H1 (cell line): ENCODE measurements around the gene GRAMD1B. TPM values are rescaled to one million over a fixed set of nuclear protein-coding genes. Genes with fewer than 3 reads are reported as not detected.

Experiments used
- CTCF ChIA-PET: fragments of 300-600 bp; sonication (Branson Sonifier 250); formaldehyde crosslinking; loops from one replicate; lab custom pipeline; 2021; ENCODE audit not compliant: partially characterized antibody; lab: Charles Lee
- POLR2A ChIA-PET: fragments of 300-600 bp; sonication (Branson Sonifier 250); formaldehyde crosslinking; loops from one replicate; lab custom pipeline; 2021; ENCODE audit warnings: inconsistent platforms; ENCODE audit not compliant: partially characterized antibody; lab: Charles Lee
- DNase-seq, 2 experiments: peaks; one replicate each; pipeline versions ENCODE4 v3.0.0 to v3.0.0-alpha.2; 2010 to 2022; ENCODE audit warnings: low spot score in 2 of 2, low read depth in 1 of 2, mixed read lengths in 1 of 2
- FAIRE-seq: peaks from 2 replicates; lab custom pipeline; 2011; peaks lifted over from hg19 to GRCh38; lab: Jason Lieb, UNC
- H2AFZ ChIP-seq: 2 replicates; pipeline ENCODE4 v1.8.1; 2012; ENCODE audit warnings: low read length, inconsistent platforms
- H2AK5ac ChIP-seq: 2 replicates; pipeline ENCODE4 v1.6.1; 2013; ENCODE audit warnings: low read depth, low read length
- H2BK120ac ChIP-seq: replicated peaks from 2 replicates; pipeline ENCODE3; 2013; ENCODE audit warnings: low read depth, low read length, inconsistent platforms
- H2BK12ac ChIP-seq: 2 replicates; pipeline ENCODE4 v1.6.1; 2013; ENCODE audit warnings: low read depth, low read length
- H2BK15ac ChIP-seq: 2 replicates; pipeline ENCODE4 v1.6.1; 2013; ENCODE audit warnings: low read length
- H2BK20ac ChIP-seq: 2 replicates; pipeline ENCODE4 v1.6.1; 2013; ENCODE audit warnings: low read length
- H2BK5ac ChIP-seq: 2 replicates; pipeline ENCODE4 v1.6.1; 2013; ENCODE audit warnings: low read depth, low read length
- H3K14ac ChIP-seq: 2 replicates; pipeline ENCODE4 v1.6.1; 2013; ENCODE audit warnings: inconsistent platforms; ENCODE audit not compliant: insufficient read length
- H3K18ac ChIP-seq: 2 replicates; pipeline ENCODE4 v1.6.1; 2013; ENCODE audit warnings: low read length; ENCODE audit errors: extremely low read depth
- H3K23ac ChIP-seq: 2 replicates; pipeline ENCODE4 v1.6.1; 2013; ENCODE audit warnings: inconsistent platforms; ENCODE audit not compliant: insufficient read length
- H3K23me2 ChIP-seq: 2 replicates; pipeline ENCODE4 v1.6.1; 2013; ENCODE audit warnings: low read depth, low read length
- H3K27ac ChIP-seq: 2 replicates; pipeline ENCODE4 v1.6.1; 2011; ENCODE audit warnings: low read depth, low read length, inconsistent platforms
- H3K27me3 ChIP-seq, 4 experiments: replicated peaks in 1 of 4; 1 replicate in 1 of 4; 2 replicates in 3 of 4; pipeline versions ENCODE4 v1.6.1 to v1.8.1; 2011 to 2013; ENCODE audit warnings: low read length in 3 of 4, mild to moderate bottlenecking in 3 of 4, inconsistent platforms in 2 of 4, mixed read lengths in 2 of 4, moderate library complexity in 1 of 4; ENCODE audit not compliant: control insufficient read depth in 3 of 4, insufficient read depth in 3 of 4; ENCODE audit errors: extremely low read depth in 1 of 4
- H3K36me3 ChIP-seq, 4 experiments: 2 replicates each; pipeline versions ENCODE4 v1.6.1 to v1.8.1; 2011 to 2013; ENCODE audit warnings: mild to moderate bottlenecking in 4 of 4, low read length in 3 of 4, moderate library complexity in 2 of 4, control low read depth in 1 of 4, inconsistent platforms in 1 of 4; ENCODE audit not compliant: insufficient read depth in 4 of 4, control insufficient read depth in 2 of 4
- H3K4ac ChIP-seq: replicated peaks from 2 replicates; pipeline ENCODE3; 2013; ENCODE audit warnings: low read length, low read depth, mixed read lengths, inconsistent platforms; ENCODE audit not compliant: insufficient read length
- H3K4me1 ChIP-seq, 4 experiments: replicated peaks in 1 of 4; 1 replicate in 1 of 4; 2 replicates in 3 of 4; pipeline versions ENCODE4 v1.6.1 to v1.8.1; 2011 to 2013; ENCODE audit warnings: low read length in 3 of 4, inconsistent platforms in 2 of 4, mixed read lengths in 1 of 4; ENCODE audit not compliant: insufficient read depth in 4 of 4, control insufficient read depth in 3 of 4
- H3K4me2 ChIP-seq, 2 experiments: 2 replicates each; pipeline versions ENCODE4 v1.6.1 to v1.8.1; 2011 to 2013; ENCODE audit warnings: low read depth in 2 of 2, low read length in 2 of 2, control low read depth in 1 of 2, inconsistent platforms in 1 of 2, mild to moderate bottlenecking in 1 of 2; ENCODE audit not compliant: insufficient read depth in 1 of 2
- H3K4me3 ChIP-seq, 4 experiments: fragments of 200-600, 300-600 bp in 1 of 4; sonication (generic), shearing (Covaris generic), sonication (Bioruptor Twin) in 1 of 4; 2 replicates each; pipeline versions ENCODE4 v1.5.1 to v1.8.1; 2011 to 2016; ENCODE audit warnings: low read length in 4 of 4, low read depth in 3 of 4, control low read depth in 2 of 4, inconsistent platforms in 2 of 4, mild to moderate bottlenecking in 2 of 4, mixed read lengths in 1 of 4, moderate library complexity in 1 of 4; ENCODE audit not compliant: insufficient read depth in 2 of 4; ENCODE audit errors: extremely low read depth in 1 of 4
- H3K56ac ChIP-seq: replicated peaks from 2 replicates; pipeline ENCODE3; 2013; ENCODE audit warnings: low read depth, mild to moderate bottlenecking, mixed read lengths, low read length, inconsistent platforms; ENCODE audit not compliant: insufficient read length
- H3K79me1 ChIP-seq: 2 replicates; pipeline ENCODE4 v1.6.1; 2013; ENCODE audit warnings: low read depth, low read length, control low read depth
- H3K79me2 ChIP-seq, 2 experiments: 2 replicates each; pipeline versions ENCODE4 v1.6.1 to v1.8.1; 2012 to 2013; ENCODE audit warnings: low read length in 2 of 2, mild to moderate bottlenecking in 2 of 2, inconsistent platforms in 1 of 2; ENCODE audit not compliant: insufficient read depth in 2 of 2, control insufficient read depth in 1 of 2
- H3K9ac ChIP-seq, 4 experiments: replicated peaks in 1 of 4; 1 replicate in 1 of 4; 2 replicates in 3 of 4; pipeline versions ENCODE4 v1.6.1 to v1.8.1; 2011 to 2013; ENCODE audit warnings: low read depth in 3 of 4, low read length in 3 of 4, control low read depth in 2 of 4, mild to moderate bottlenecking in 2 of 4, moderate library complexity in 2 of 4, inconsistent platforms in 1 of 4; ENCODE audit errors: extremely low read depth in 1 of 4
- H3K9me3 ChIP-seq, 2 experiments: 2 replicates each; pipeline versions ENCODE4 v1.6.1 to v1.8.1; 2012 to 2013; ENCODE audit warnings: mild to moderate bottlenecking in 2 of 2, moderate library complexity in 2 of 2, control low read depth in 1 of 2, inconsistent platforms in 1 of 2, low read depth in 1 of 2, low read length in 1 of 2, mixed read lengths in 1 of 2; ENCODE audit not compliant: insufficient read depth in 2 of 2
- H4K20me1 ChIP-seq, 2 experiments: replicated peaks in 1 of 2; 2 replicates each; pipeline versions ENCODE3 to v1.8.1; 2011 to 2013; ENCODE audit warnings: inconsistent platforms in 2 of 2, low read length in 2 of 2, mild to moderate bottlenecking in 1 of 2; ENCODE audit not compliant: insufficient read depth in 2 of 2, control insufficient read depth in 1 of 2
- H4K5ac ChIP-seq: 2 replicates; pipeline ENCODE4 v1.6.1; 2013; ENCODE audit warnings: low read length, low read depth, mixed read lengths, inconsistent platforms; ENCODE audit not compliant: insufficient read length
- H4K8ac ChIP-seq: 2 replicates; pipeline ENCODE4 v1.8.0; 2013; ENCODE audit warnings: mild to moderate bottlenecking, moderate library complexity, low read length, inconsistent platforms; ENCODE audit not compliant: insufficient read depth; ENCODE audit errors: extremely low read depth
- H4K91ac ChIP-seq: replicated peaks from 2 replicates; pipeline ENCODE3; 2013; ENCODE audit warnings: low read length, mixed read lengths, inconsistent platforms; ENCODE audit not compliant: insufficient read length
- CBX8 ChIP-seq: fragments of 300-800, 300-1000 bp; sonication (generic); IDR thresholded peaks from 2 replicates; pipeline ENCODE4 v1.7.1; 2016; ENCODE audit warnings: low read depth, low read length, borderline replicate concordance
- EGR1 ChIP-seq: IDR thresholded peaks from 2 replicates; pipeline ENCODE4 v1.6.1; 2011; ENCODE audit warnings: low read depth, low read length, borderline replicate concordance
- JUN ChIP-seq: IDR thresholded peaks from 2 replicates; pipeline ENCODE4 v1.6.1; 2011; ENCODE audit warnings: low read depth, mild to moderate bottlenecking, improper control_type of control experiment, low read length
- MAFK ChIP-seq: IDR thresholded peaks from 2 replicates; pipeline ENCODE4 v1.6.1; 2012; ENCODE audit warnings: low read depth, mild to moderate bottlenecking, improper control_type of control experiment, low read length
- POLR2AphosphoS5 ChIP-seq: IDR thresholded peaks from 2 replicates; pipeline ENCODE4 v1.6.1; 2011; ENCODE audit warnings: low read depth, low read length
- SP4 ChIP-seq: IDR thresholded peaks from 2 replicates; pipeline ENCODE4 v1.6.1; 2012; ENCODE audit warnings: low read length, inconsistent platforms
- TEAD4 ChIP-seq: IDR thresholded peaks from 2 replicates; pipeline ENCODE4 v1.6.1; 2012; ENCODE audit warnings: low read depth, low read length, inconsistent platforms, mixed read lengths
- ZNF274 ChIP-seq: IDR thresholded peaks from 2 replicates; pipeline ENCODE4 v1.7.0; 2012; ENCODE audit warnings: low read length, borderline replicate concordance; ENCODE audit errors: extremely low read depth
- polyA plus RNA-seq, 7 experiments: library from polyadenylated mRNA; depleted of rRNA in 3 of 7; stranded (reverse) in 5 of 7; unstranded in 2 of 7; fragments of >200 nt in 5 of 7; fragments of 200-250 nt in 2 of 7; gene quantifications; 1 replicate in 5 of 7; 2 replicates in 1 of 7; 4 replicates in 1 of 7; pipeline versions ENCODE4 v1.2.1 to v1.2.3, GENCODE V29; 2011 to 2013; ENCODE audit warnings: missing spikeins in 2 of 7, mixed read lengths in 2 of 7
- total RNA-seq: library from RNA; stranded (reverse); fragmentation: NEBNext Ultra II Directional; extraction: Animal tissue kit (Norgen Biotek cat#: 25700); gene quantifications from 2 replicates; pipeline ENCODE4 v1.2.1, GENCODE V29; 2021

GRAMD1B gene
- total and polyA plus RNA-seq, 2 of the 8 experiments (the other 6 are each of a cell fraction or from before 2014, with no cell fraction given), result 10.1 to 21.2 TPM

- DNase-seq, result no peak
- Histone ChIP-seq H2BK12ac (no peak overlapping the region), H3K79me1 (no peaks in the 10 kb centered on the region), H3K4me3 (no peak overlapping the region), H2BK20ac (no peak overlapping the region), H3K23ac (no peak overlapping the region), H3K14ac (no peak overlapping the region), H2BK5ac (no peak overlapping the region), H3K18ac (no peak overlapping the region), H4K8ac (no peak overlapping the region), H3K27ac (no peak overlapping the region), H2AFZ (no peak overlapping the region), H3K4me2 (no peak overlapping the region), H3K27me3 (no peaks in the 10 kb centered on the region), H3K56ac (no peak overlapping the region), H4K20me1 (no peaks in the 10 kb centered on the region), H4K91ac (no peak overlapping the region), H3K4me1 (peaks cover 0 to 7% (median 5%) of the 10 kb centered on the region in 4 experiments; a peak in 3 of 7 replicates), H2BK15ac (no peak overlapping the region), H3K36me3 (no peaks in the 10 kb centered on the region; a peak in 1 of 8 replicates), H3K79me2 (no peaks in the 10 kb centered on the region), H2AK5ac (no peak overlapping the region), H3K9ac (no peak overlapping the region), H4K5ac (no peak overlapping the region), H3K23me2 (no peaks in the 10 kb centered on the region), H2BK120ac (no peak overlapping the region), H3K4ac (no peak overlapping the region), H3K9me3 (no peaks in the 10 kb centered on the region)
- POLR2A ChIA-PET, result no interaction called here
- FAIRE-seq, result no peak
- no peak for TF ChIP-seq ZNF274
- TF ChIP-seq MAFK, result no peak
- no peak for TF ChIP-seq EGR1
- no peak for TF ChIP-seq POLR2AphosphoS5
- no peak for TF ChIP-seq JUN
- TF ChIP-seq CBX8, result no peak
- no peak for TF ChIP-seq SP4
- no peak for TF ChIP-seq TEAD4
- CTCF ChIA-PET, result no interaction called here
These were observed 24.7 kb downstream of the GRAMD1B start for GRCh38 chr11:123454796-123455195.
